AG08396 (cell line): ENCODE results near the gene MARCHF2.

Experiments
- DNase-seq: peaks from one replicate; pipeline ENCODE4 v3.0.0; 2012; ENCODE audit warnings: low spot score, mixed read lengths

Gene MARCHF2

GRCh38 chr19:8387688-8388611 is 25.2 kb upstream of the MARCHF2 start:
- no peak for DNase-seq

GRCh38 chr19:8388612-8388958 is 24.5 kb upstream of the MARCHF2 start:
- DNase-seq, result no peak

GRCh38 chr19:8389891-8390616 is 23.1 kb upstream of the MARCHF2 start, which contains the start of gene RAB11B:
TSS of gene RAB11B (plus strand) at chr19:8390360. CDS start at chr19:8390417, 57 bp downstream.
- peak; percentile 99 for DNase-seq

GRCh38 chr19:8390617-8390981 is 22.5 kb upstream of the MARCHF2 start:
- DNase-seq, result peak; percentile 96

GRCh38 chr19:8391198-8392016 is 21.7 kb upstream of the MARCHF2 start:
- no peak for DNase-seq

GRCh38 chr19:8392017-8392591 is 21.0 kb upstream of the MARCHF2 start:
- no peak for DNase-seq

- no peak for DNase-seq
These were observed 19.8 kb upstream of the MARCHF2 start for GRCh38 chr19:8393192-8393870.

- no peak for DNase-seq
These were observed 19.2 kb upstream of the MARCHF2 start for GRCh38 chr19:8393871-8394250.

- DNase-seq, result no peak
These were observed 17.5 kb upstream of the MARCHF2 start for GRCh38 chr19:8395621-8396082.

GRCh38 chr19:8396185-8396562 is 16.9 kb upstream of the MARCHF2 start:
- no peak for DNase-seq

- DNase-seq, result peak; percentile 76
These were observed 16.4 kb upstream of the MARCHF2 start for GRCh38 chr19:8396563-8397203.

GRCh38 chr19:8397271-8397670 is 15.8 kb upstream of the MARCHF2 start:
- no peak for DNase-seq

GRCh38 chr19:8397746-8398310 is 15.3 kb upstream of the MARCHF2 start:
- no peak for DNase-seq

- no peak for DNase-seq
These were observed 14.8 kb upstream of the MARCHF2 start for GRCh38 chr19:8398311-8398771.

GRCh38 chr19:8399681-8400188 is 13.4 kb upstream of the MARCHF2 start:
- DNase-seq, result no peak

GRCh38 chr19:8401981-8402411 is 11.1 kb upstream of the MARCHF2 start:
- DNase-seq, result no peak

GRCh38 chr19:8403098-8403819 is 9.8 kb upstream of the MARCHF2 start:
- no peak for DNase-seq

- DNase-seq, result no peak
These were observed 9.3 kb upstream of the MARCHF2 start for GRCh38 chr19:8403820-8404109.

GRCh38 chr19:8404391-8405151 is 8.5 kb upstream of the MARCHF2 start:
- no peak for DNase-seq
